ENCODE data around the gene SLC25A33.
"Not testable (repeated sequence)": the region's sequence is repeated elsewhere in the genome, so short reads cannot be mapped to it uniquely, and the experiment has no call there.

SLC25A33 gene

GRCh38 chr1:9539165-9539828 is at the start of gene SLC25A33:
Gene SLC25A33 (plus strand): TSS chr1:9539465. CDS start chr1:9539692, 227 bp downstream.
- peak; percentile 92 to 95 for DNase-seq (ENCODE audit: low read depth in 1 of 2, low spot score in 1 of 2)

- peak; percentile 70 to 82 for DNase-seq (ENCODE audit: low read depth in 1 of 2, low spot score in 1 of 2)
Measured at GRCh38 chr1:9490605-9491339, 48.5 kb upstream of the SLC25A33 start.

- no peak for DNase-seq (ENCODE audit: low read depth in 1 of 2, low spot score in 1 of 2)
Measured at GRCh38 chr1:9493326-9493725, 45.9 kb upstream of the SLC25A33 start.

- peak; percentile 35 to 52 for DNase-seq (ENCODE audit: low read depth in 1 of 2, low spot score in 1 of 2)
Measured at GRCh38 chr1:9494936-9495758, 44.1 kb upstream of the SLC25A33 start.

GRCh38 chr1:9495854-9496374 is 43.4 kb upstream of the SLC25A33 start:
- DNase-seq (ENCODE audit: low read depth in 1 of 2, low spot score in 1 of 2) = no peak

GRCh38 chr1:9500756-9501754 is 38.2 kb upstream of the SLC25A33 start:
- no peak for DNase-seq (ENCODE audit: low read depth in 1 of 2, low spot score in 1 of 2)

- DNase-seq (ENCODE audit: low read depth in 1 of 2, low spot score in 1 of 2) = no peak
Measured at GRCh38 chr1:9503001-9503675, 36.1 kb upstream of the SLC25A33 start.

GRCh38 chr1:9505143-9505542 is 34.1 kb upstream of the SLC25A33 start:
- DNase-seq (ENCODE audit: low read depth in 1 of 2, low spot score in 1 of 2) = no peak

GRCh38 chr1:9506901-9507300 is 32.4 kb upstream of the SLC25A33 start:
- no peak for DNase-seq (ENCODE audit: low read depth in 1 of 2, low spot score in 1 of 2)

- DNase-seq (ENCODE audit: low read depth in 1 of 2, low spot score in 1 of 2) = no peak
Measured at GRCh38 chr1:9510130-9510529, 29.1 kb upstream of the SLC25A33 start.

GRCh38 chr1:9515550-9515949 is 23.7 kb upstream of the SLC25A33 start:
- not testable (repeated sequence) for DNase-seq (ENCODE audit: low read depth in 1 of 2, low spot score in 1 of 2)

- no peak for DNase-seq (ENCODE audit: low read depth in 1 of 2, low spot score in 1 of 2)
Measured at GRCh38 chr1:9518454-9518998, 20.7 kb upstream of the SLC25A33 start.

GRCh38 chr1:9520411-9520810 is 18.9 kb upstream of the SLC25A33 start:
- no peak for DNase-seq (ENCODE audit: low read depth in 1 of 2, low spot score in 1 of 2)

GRCh38 chr1:9529190-9529589 is 10.1 kb upstream of the SLC25A33 start:
- no peak for DNase-seq (ENCODE audit: low read depth in 1 of 2, low spot score in 1 of 2)

- DNase-seq (ENCODE audit: low read depth in 1 of 2, low spot score in 1 of 2) = no peak
Measured at GRCh38 chr1:9530320-9530719, 8.9 kb upstream of the SLC25A33 start.

- no peak for DNase-seq (ENCODE audit: low read depth in 1 of 2, low spot score in 1 of 2)
Measured at GRCh38 chr1:9534953-9535352, 4.3 kb upstream of the SLC25A33 start.

GRCh38 chr1:9536301-9536700 is 3.0 kb upstream of the SLC25A33 start:
- no peak for DNase-seq (ENCODE audit: low read depth in 1 of 2, low spot score in 1 of 2)

- DNase-seq (ENCODE audit: low read depth in 1 of 2, low spot score in 1 of 2) = no peak
Measured at GRCh38 chr1:9537863-9538668, 1.2 kb upstream of the SLC25A33 start.

Measured in activated T-helper 1 cell treated with anti-CD3 and anti-CD28 coated beads, Interleukin-2, amount 50 U/mL, for 16 hours (primary cell).